Erythroblast (primary cell): ENCODE results near the gene PALLD.

Source experiments
- GATA1 ChIP-seq: IDR thresholded peaks from 2 replicates; pipeline ENCODE4 v1.6.1; 2011; ENCODE audit warnings: low read depth, mild to moderate bottlenecking, control low read depth, low read length, moderate library complexity
- POLR2A ChIP-seq: IDR thresholded peaks from 2 replicates; pipeline ENCODE4 v1.6.1; 2011; ENCODE audit warnings: mild to moderate bottlenecking, low read length

- TF ChIP-seq POLR2A = no peak
- TF ChIP-seq GATA1 = no peak
Measured at GRCh38 chr4:168859888-168860694, 363.2 kb downstream of the PALLD start.
